IPS-18c (cell line): ENCODE data around the gene CDK11B.
"Not testable (repeated sequence)": the region's sequence is repeated elsewhere in the genome, so short reads cannot be mapped to it uniquely, and the experiment has no call there.

Experiments used
- H3K4me3 ChIP-seq: 2 replicates; pipeline ENCODE4 v1.7.0; 2013; ENCODE audit warnings: low read depth, mild to moderate bottlenecking, low read length, moderate library complexity; ENCODE audit not compliant: insufficient read depth
- H3K9me3 ChIP-seq: one replicate; pipeline ENCODE4 v1.6.1; 2013; ENCODE audit warnings: mild to moderate bottlenecking, low read length, moderate library complexity; ENCODE audit not compliant: control insufficient read depth, insufficient read depth

CDK11B gene

DNA sequence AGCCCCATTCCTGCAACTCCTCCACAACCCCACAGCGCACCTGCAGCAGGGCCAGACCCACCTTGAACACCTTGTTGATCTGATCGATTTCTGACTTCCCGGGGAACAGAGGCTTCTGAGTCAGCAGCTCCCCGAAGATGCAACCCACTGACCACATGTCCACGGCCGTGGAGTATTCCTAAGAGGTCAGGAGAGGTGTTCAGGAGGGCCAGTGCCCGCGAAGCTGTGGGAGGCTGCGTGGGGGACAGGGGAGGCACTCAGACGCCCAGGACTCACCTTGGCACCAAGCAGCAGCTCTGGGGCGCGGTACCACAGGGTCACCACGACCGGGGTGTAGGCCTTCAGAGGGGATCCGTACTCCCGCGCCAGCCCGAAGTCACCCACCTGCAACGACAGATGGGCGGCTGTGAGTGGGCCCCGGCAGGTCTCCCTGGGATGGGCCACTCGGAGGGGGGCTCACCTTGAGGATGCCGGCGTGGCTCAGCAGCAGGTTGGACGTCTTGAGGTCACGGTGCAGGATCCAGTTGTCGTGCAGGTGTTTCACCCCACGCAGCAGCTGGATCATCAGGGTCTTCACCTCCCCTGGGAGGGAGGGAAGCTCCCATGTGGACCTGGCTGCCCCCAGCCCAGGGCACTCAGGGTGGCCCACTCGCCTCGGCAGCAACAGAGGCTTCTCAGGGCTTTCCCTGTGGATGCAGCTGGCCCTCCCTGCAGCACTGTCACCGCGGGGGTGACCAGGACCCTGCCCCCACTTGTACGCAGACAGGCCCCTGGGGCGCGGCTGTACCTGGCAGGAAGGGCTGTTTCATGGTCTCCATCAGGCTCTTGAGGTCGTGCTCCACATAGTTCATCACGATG is 22.0 kb downstream of the CDK11B start:
- not testable (repeated sequence) for H3K4me3 ChIP-seq, H3K9me3 ChIP-seq

DNA sequence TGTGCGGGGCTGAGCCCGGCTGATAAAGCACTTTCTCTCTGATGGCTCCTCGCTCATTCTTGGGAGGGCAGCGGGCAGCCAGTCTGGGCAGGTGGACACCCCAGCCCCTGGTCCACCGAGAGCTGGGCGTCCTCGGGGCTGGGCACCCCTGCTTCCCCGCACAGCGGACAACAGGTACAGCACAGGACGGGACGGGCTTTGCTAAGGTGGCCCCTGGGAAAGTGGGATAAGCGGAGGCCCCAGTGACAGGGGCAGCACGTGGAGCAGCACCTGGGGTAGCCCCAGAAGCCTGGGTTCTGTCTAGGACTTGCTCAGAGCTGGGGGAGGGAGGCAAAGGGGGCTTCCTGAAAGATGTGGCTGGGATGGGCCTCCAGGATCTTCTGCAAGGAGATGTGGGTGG is 24.2 kb downstream of the CDK11B start:
- not testable (repeated sequence) for H3K9me3 ChIP-seq

DNA sequence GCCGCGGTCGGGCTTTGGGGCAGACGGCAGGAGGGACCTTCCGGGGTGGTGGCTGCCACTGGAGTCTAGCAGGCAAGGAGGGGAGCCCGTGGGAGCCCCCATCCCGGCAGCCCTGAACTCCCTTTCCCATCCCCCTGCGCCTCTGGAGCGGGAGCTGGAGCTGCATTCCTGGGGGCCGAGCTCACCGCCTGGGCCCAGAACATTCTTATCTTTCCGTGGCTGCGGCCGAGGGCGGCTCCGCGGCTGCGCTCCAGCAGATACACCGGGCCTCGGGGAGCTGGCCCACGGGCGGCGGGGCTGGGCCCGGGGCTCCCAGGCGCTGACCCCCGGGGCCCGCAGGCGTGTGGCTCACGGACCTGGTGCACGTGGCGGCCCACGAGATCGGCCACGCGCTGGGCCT is 25.4 kb downstream of the CDK11B start:
- H3K4me3 ChIP-seq, H3K9me3 ChIP-seq: not testable (repeated sequence)

More for the DNA sequence above, 24.2 kb downstream of the CDK11B start:
- not testable (repeated sequence) for H3K4me3 ChIP-seq

DNA sequence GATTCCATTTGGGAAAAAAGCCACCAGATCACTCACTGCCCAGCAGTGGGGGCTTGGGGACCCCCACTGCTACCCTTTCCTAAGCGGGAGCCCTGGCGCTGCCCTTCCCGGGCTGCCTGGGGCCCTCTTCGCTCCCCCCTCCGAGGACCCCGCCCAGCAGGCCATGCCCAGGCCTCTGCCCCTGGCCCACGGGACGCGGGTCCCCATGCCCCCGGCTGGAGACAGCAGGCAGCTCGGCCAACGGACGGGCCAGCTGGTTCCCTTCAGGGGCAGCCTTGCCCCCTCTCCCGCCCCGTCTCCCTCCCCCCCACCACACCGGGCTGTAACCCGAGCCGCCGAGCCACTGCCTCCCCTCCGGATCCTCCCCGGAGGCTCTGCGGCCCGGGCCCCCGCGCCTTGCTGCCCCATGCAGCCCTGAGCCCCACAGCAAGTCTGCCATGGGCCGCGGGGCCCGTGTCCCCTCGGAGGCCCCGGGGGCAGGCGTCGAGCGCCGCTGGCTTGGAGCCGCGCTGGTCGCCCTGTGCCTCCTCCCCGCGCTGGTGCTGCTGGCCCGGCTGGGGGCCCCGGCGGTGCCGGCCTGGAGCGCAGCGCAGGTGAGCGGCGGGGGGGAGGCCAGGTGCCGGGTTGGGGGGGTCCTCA is 26.9 kb downstream of the CDK11B start, which contains the start of gene MMP23B:
Gene MMP23B (plus strand): TSS at position 392 of the 639 bp plus-strand sequence. CDS start 46 bp downstream, at position 438.
- Histone ChIP-seq H3K4me3 (peak within 1 kb of the TSS; percentile 38; the same call in 1 of the 2 replicates), H3K9me3 (no peaks in the 10 kb centered on the region)

DNA sequence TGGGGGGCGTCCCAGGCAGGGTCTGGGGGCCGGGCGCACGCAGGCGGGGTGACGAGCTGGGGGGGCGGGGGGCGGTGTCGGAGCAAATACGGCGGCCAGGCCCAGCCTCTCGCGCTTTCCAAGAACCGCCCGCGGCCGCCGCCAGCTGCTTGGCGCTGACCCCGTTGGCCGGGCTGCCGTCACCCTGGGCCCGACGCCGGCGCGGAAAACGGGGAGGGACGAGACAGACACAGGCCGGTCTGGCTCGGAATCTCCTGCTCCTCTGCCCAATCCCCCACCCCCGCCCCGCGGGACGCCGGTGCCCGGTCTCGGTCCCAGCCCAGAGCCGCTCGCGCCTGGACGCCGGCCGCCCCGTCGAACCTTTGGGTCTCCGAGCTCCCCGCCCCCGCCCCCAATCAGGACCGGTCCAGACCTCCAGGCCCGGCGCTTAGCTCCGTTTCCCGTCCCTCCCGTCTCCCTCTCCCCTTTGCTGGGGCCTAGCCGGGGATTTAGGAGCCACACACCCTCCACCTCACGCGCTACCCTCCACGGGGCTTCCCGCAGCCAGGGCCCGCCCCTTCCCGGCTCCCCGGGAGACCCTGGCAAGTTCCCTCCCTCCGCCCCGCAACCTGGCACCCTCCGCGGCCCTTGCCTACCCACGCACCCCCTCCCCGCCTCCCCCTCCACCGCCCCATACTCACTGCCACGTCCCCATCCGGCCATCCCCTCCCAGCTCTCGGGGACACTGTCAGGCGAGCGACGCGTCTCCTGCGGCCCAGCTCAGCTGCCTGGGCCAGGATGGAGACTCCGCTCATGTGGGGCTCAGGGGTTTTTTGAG is 27.6 kb downstream of the CDK11B start:
- Histone ChIP-seq H3K9me3 (no peaks in the 10 kb centered on the region), H3K4me3 (peak overlapping the region; percentile 38; the same call in 1 of the 2 replicates)

DNA sequence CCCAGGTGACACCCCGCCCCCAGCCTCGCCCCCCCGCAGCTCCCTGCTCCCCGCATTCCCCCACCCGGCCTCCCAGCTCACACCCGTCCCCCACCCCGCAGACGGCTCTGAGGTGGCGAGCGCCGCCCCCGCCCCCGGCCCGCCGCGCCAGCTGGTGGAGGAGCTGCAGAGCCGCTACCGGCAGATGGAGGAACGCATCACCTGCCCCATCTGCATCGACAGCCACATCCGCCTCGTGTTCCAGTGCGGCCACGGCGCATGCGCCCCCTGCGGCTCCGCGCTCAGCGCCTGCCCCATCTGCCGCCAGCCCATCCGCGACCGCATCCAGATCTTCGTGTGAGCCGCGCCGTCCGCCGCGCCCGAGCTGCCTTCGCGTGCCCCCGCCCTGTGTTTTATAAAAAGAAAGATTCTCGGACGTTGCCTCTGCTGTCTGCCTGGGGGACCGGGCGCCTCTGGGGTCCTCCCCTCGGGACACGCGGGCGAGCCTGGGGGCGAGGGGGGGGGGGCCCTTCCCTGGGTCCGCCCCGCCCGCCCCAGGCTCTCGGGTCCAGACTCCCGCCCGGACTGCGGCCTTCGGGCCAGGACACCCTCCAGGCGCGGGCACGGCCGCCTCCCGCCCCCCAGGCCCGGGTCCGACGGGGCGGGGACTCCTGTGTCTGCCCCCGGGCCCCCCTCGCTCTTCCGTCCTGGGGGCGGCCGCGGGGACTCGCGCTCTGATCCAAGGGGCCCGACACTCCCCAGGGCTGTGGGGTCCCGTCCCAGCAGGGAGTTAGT is 28.4 kb downstream of the CDK11B start:
- Histone ChIP-seq H3K9me3 (no peaks in the 10 kb centered on the region), H3K4me3 (peak overlapping the region; percentile 3; the same call in 1 of the 2 replicates)

DNA sequence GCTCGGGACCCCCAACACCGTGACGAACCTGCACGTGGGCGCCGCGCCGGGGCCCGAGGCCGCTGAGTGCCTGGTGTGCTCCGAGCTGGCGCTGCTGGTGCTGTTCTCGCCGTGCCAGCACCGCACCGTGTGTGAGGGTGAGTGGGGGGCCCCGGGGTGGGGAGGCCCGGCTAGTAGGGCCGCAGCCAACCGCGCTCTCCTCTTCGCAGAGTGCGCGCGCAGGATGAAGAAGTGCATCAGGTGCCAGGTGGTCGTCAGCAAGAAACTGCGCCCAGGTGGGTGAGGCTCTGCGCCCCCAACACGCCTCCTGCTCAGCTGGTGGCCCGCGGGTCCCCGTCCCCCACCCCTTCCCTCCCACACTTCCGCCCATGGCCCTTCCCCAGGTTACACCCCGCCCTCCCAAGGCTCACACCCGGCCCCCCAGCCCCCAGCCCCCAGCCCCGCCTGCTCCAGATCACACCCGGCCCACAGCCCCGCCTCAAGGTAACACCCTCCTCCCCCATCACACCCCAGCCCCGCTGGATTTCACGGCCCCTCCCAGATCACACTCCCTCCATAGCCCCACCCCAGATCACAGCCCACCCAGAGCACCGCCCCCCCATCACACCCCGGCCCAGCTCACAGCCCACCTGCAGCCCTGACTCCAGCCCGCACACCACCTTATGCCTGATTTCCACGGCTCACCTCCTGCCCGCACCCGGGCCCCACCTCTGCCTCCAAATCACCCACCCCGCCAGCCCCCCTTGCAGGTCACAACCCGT is 29.2 kb downstream of the CDK11B start:
- Histone ChIP-seq H3K9me3 (no peaks in the 10 kb centered on the region), H3K4me3 (no peak overlapping the region; the same call in 1 of the 2 replicates)

DNA sequence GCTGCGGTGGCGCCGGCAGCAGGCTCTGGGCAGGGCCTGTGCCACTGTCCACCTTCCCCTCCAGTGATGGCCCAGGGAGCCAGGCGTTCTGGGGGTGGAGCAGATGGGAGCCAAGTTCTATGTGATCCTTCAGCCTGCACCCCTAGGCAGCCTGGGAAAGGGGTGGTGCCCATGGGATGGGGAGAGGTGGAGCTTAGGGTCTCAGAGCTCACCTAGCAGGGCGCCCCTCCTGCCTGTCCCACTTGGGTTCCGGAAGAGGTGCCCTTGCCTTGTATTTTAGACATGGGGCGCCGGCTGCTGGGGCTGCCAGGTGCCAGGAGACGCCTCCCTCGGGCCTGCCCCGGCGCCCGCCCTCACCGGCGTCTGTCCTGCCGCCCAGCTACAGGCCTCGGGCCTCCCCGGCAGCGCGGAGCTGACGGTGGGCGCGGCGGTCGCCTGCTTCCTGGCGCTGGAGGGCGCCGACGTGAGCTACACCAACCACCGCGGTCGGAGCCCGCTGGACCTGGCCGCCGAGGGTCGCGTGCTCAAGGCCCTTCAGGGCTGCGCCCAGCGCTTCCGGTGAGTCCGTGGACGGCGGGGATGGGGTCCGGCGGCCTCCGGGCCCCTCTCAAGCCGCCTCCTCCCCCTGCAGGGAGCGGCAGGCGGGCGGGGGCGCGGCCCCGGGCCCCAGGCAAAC is 29.9 kb downstream of the CDK11B start:
- H3K9me3 ChIP-seq: no peaks in the 10 kb centered on the region
- H3K4me3 ChIP-seq: no peak overlapping the region; the same call in 1 of the 2 replicates

DNA sequence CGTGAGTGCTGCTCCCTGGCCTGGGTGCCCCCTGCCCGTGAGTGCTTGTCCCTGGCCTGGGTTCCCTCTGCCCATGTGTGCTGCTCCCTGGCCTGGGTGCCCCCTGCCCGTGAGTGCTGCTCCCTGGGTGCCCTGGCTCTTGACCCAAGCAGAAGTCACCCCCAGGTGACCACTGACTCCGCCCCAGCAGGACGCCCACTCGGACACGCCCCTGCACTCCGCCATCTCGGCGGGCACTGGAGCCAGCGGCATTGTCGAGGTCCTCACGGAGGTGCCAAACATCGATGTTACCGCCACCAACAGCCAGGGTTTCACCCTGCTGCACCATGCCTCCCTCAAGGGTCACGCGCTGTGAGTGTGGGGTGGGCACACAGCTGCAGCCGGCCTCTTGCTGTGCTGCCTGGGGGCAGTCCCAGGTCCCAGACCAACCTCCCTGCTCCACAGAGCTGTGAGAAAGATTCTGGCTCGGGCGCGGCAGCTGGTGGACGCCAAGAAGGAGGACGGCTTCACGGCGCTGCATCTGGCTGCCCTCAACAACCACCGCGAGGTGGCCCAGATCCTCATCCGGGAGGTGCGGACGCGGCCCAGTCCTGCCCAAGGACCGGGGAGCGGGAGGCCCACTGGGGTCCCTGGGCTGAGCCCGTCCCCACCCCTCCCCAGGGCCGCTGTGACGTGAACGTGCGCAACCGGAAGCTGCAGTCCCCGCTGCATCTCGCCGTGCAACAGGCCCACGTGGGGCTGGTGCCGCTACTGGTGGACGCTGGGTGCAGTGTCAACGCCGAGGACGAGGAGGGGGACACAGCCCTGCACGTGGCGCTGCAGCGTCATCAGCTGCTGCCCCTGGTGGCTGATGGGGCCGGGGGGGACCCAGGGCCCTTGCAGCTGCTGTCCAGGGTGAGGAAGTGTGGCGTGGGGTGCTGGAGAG is 30.7 kb downstream of the CDK11B start:
- H3K4me3 ChIP-seq: no peak overlapping the region
- no peaks in the 10 kb centered on the region for H3K9me3 ChIP-seq

DNA sequence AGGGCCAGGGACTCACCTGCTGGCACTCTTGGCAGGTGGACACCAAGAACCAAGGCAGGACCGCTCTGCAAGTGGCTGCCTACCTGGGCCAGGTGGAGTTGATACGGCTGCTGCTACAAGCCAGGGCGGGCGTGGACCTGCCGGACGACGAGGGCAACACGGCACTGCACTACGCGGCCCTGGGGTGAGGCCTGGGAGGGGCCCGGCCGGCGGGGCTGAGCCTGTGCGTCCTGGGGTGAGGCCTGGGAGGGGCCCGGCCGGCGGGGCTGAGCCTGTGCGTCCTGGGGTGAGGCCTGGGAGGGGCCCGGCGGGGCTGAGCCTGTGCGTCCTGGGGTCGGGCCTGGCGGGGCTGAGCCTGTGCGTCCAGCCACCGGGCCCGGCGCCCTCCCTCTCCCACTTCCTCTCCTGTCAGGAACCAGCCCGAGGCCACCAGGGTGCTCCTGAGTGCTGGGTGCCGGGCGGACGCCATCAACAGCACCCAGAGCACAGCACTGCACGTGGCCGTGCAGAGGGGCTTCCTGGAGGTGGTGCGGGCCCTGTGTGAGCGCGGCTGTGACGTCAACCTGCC is 31.5 kb downstream of the CDK11B start:
- no peak overlapping the region for H3K4me3 ChIP-seq
- H3K9me3 ChIP-seq: no peaks in the 10 kb centered on the region

DNA sequence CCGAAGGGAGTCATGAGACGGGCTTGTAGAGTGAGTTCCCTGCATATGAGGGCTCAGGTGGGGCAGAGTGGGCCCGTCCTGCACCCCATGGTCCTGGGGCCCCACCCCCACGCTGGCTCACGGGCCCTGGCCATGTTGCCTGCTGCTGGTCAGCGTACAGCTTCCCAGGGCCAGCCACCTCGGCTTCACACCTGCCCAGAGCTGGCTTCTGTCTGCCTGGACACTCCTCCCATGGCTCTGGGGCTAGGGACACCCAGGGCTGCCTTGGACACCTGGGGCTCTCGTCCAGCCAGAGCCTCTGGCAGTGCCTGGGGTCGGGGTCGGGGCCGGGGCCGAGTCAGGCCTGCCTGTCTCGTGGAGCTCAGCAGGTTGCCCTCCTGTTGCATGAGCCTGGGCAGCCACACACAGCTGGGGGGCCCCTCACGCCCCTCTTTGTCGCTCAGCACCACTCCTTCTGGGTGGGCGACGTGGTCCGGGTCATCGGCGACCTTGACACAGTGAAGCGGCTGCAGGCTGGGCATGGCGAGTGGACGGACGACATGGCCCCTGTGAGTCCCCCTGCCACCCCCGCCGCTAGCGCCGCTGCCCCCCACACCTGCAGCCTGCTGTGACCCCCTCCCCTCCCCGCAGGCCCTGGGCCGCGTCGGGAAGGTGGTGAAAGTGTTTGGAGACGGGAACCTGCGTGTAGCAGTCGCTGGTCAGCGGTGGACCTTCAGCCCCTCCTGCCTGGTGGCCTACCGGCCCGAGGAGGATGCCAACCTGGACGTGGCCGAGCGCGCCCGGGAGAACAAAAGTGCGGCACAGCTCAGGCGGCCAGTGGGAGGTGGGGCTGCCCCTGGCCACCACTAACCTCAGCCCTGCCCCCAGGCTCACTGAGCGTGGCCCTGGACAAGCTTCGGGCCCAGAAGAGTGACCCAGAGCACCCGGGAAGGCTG is 32.3 kb downstream of the CDK11B start:
- no peak overlapping the region for H3K4me3 ChIP-seq
- H3K9me3 ChIP-seq: no peaks in the 10 kb centered on the region

DNA sequence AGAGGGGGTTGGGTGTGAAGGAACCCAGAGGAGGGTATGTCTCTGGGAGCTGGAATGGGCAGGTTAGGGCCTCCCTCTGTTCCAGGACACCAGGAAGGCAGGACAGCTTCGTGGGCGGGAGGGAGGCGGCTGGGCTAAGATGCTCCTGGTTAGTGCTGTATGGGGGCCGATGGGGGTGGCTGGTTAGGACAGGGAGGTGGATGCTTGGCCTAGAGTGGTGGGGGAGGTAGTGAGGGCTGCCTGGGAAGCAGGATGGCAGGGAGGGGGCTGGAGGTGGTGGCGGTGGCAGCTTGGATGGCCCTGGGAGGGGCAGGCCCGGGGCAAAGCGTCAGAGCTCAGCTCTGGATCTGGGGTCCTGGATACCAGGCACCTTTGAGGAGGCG is 33.0 kb downstream of the CDK11B start:
- Histone ChIP-seq H3K9me3 (no peaks in the 10 kb centered on the region), H3K4me3 (no peak overlapping the region)

DNA sequence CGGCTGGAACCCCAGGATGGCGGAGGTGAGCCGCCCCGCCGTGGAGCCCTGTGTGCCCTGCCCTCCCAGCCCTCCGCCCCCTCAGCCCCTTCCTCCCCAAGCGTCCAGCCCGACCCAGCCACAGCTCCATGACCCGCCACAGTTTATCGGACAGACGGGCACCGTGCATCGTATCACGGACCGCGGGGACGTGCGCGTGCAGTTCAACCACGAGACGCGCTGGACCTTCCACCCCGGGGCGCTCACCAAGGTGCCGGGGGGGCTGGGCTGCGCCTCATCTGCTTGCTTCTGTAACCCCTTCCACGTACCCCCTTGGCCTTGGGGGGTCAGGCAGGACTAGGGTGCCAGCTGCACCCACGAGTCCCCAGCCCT is 33.4 kb downstream of the CDK11B start:
- no peaks in the 10 kb centered on the region for H3K9me3 ChIP-seq
- no peak overlapping the region for H3K4me3 ChIP-seq
